PC-9 (cell line): ENCODE data around the gene PPP3R1. TPM values are rescaled to one million over a fixed set of nuclear protein-coding genes. Genes with fewer than 3 reads are reported as not detected.

Source experiments
- BruUV-seq: library from RNA; stranded (reverse); fragments of 400-500 nt; replicated peaks from 2 replicates; lab custom pipeline; 2021; lab: Mats Ljungman, UMichigan
- CTCF ChIA-PET: fragments of 300-600 bp; sonication (Branson Sonifier 250); formaldehyde crosslinking; loops from one replicate; lab custom pipeline; 2022; ENCODE audit warnings: antibody characterized with exemption; lab: Charles Lee
- POLR2A ChIA-PET: fragments of 300-600 bp; sonication (Branson Sonifier 250); formaldehyde crosslinking; loops from one replicate; lab custom pipeline; 2022; ENCODE audit warnings: antibody characterized with exemption; ENCODE audit not compliant: unreplicated experiment; lab: Charles Lee
- DNase-seq, 2 experiments: peaks; one replicate each; pipeline versions ENCODE4 v3.0.0 to v3.0.0-alpha.2; 2015 to 2022; ENCODE audit warnings: mixed read lengths in 1 of 2
- H2AFZ ChIP-seq: fragments of 200-600 bp; sonication (generic); 2 replicates; pipeline ENCODE4 v1.8.1; 2017; ENCODE audit warnings: antibody characterized with exemption
- H3F3A ChIP-seq: fragments of 200-600 bp; sonication (generic); 2 replicates; pipeline ENCODE4 v1.8.1; 2017; ENCODE audit warnings: antibody characterized with exemption, mild to moderate bottlenecking, low read depth; ENCODE audit not compliant: insufficient read depth
- H3K27ac ChIP-seq: fragments of 200-600 bp; sonication (generic); 2 replicates; pipeline ENCODE4 v1.6.1; 2016; ENCODE audit warnings: mixed run types
- H3K27me3 ChIP-seq: fragments of 200-600 bp; sonication (generic); 2 replicates; pipeline ENCODE4 v1.6.1; 2016; ENCODE audit warnings: low read depth, mixed run types; ENCODE audit not compliant: insufficient read depth
- H3K36me3 ChIP-seq: fragments of 200-600 bp; sonication (generic); 2 replicates; pipeline ENCODE4 v1.6.1; 2016; ENCODE audit warnings: low read depth, mixed run types
- H3K4me1 ChIP-seq: fragments of 200-600 bp; sonication (generic); replicated peaks from 2 replicates; pipeline ENCODE4 v1.6.1; 2016; ENCODE audit warnings: mixed run types; ENCODE audit not compliant: insufficient read depth
- H3K4me2 ChIP-seq: fragments of 200-600 bp; sonication (generic); 2 replicates; pipeline ENCODE4 v1.6.1; 2017; ENCODE audit warnings: mixed run types
- H3K4me3 ChIP-seq: fragments of 200-600 bp; sonication (generic); 2 replicates; pipeline ENCODE4 v1.6.1; 2016; ENCODE audit warnings: mixed run types
- H3K79me2 ChIP-seq: fragments of 200-600 bp; sonication (generic); 2 replicates; pipeline ENCODE4 v1.6.1; 2017; ENCODE audit warnings: low read depth, mixed run types
- H3K9me2 ChIP-seq: fragments of 200-600 bp; sonication (generic); 2 replicates; pipeline ENCODE4 v1.8.1; 2017; ENCODE audit warnings: mild to moderate bottlenecking; ENCODE audit not compliant: insufficient read depth
- H3K9me3 ChIP-seq: fragments of 200-600 bp; sonication (generic); 2 replicates; pipeline ENCODE4 v1.8.1; 2016; ENCODE audit warnings: low read depth; ENCODE audit not compliant: insufficient read depth
- H4K20me1 ChIP-seq: fragments of 200-600 bp; sonication (generic); 2 replicates; pipeline ENCODE4 v1.8.1; 2017; ENCODE audit not compliant: insufficient read depth
- CTCF ChIP-seq: fragments of 200-600 bp; sonication (generic); conservative IDR thresholded peaks from 2 replicates; pipeline ENCODE4 v1.6.1; 2017; ENCODE audit warnings: mixed run types, antibody characterized with exemption, mild to moderate bottlenecking, moderate library complexity
- EZH2 ChIP-seq: fragments of 200-600 bp; sonication (generic); IDR thresholded peaks from 2 replicates; pipeline ENCODE4 v1.8.0; 2017; ENCODE audit warnings: antibody characterized with exemption, low read depth
- intact Hi-C: fragments of 100-400 bp; cut with micrococcal nuclease; formaldehyde crosslinking; loops from one replicate; pipeline ENCODE4 v1.10.0; 2022; ENCODE audit not compliant: unreplicated experiment
- total RNA-seq: library from RNA; stranded (reverse); gene quantifications from 2 replicates; pipeline ENCODE4 v1.2.3, GENCODE V29; 2021

The PPP3R1 gene
- total RNA-seq, 1 experiment from 2014 or later = 67.5 TPM

- intact Hi-C loops = no loop called here
- Histone ChIP-seq H3K79me2 (peaks cover 100% of the 10 kb centered on the region), H3F3A (0 out of 2 replicates have a peak, but pooled peaks cover 7% of the 10 kb centered on the region), H3K4me3 (no peak overlapping the region), H3K27ac (peak overlapping the region; percentile 19; the same call in 1 of the 2 replicates), H3K4me2 (no peak overlapping the region), H3K9me2 (no peaks in the 10 kb centered on the region), H3K9me3 (no peaks in the 10 kb centered on the region), H3K4me1 (peaks cover 14% of the 10 kb centered on the region), H2AFZ (no peak overlapping the region), H4K20me1 (peaks cover 92% of the 10 kb centered on the region), H3K27me3 (no peaks in the 10 kb centered on the region), H3K36me3 (no peaks in the 10 kb centered on the region; the same call in 1 of the 2 replicates)
- BruUV-seq = no TSS peak
- POLR2A ChIA-PET = interaction anchor here (0.5 kb wide), 1 partner anchor 16 kb away, joined by 3 read pairs; no protein-coding TSS in a partner anchor
- CTCF ChIA-PET = interaction anchor here (0.7 kb wide), 1 partner anchor 37 kb away, joined by 3 read pairs; no protein-coding TSS in a partner anchor
- no peak for DNase-seq
- TF ChIP-seq EZH2 = no peak
- TF ChIP-seq CTCF = no peak
These were observed 7.9 kb downstream of the PPP3R1 start for GRCh38 chr2:68244456-68244855.

GRCh38 chr2:68241732-68242131 lies 10.6 kb downstream of the PPP3R1 start:
- ChIA-PET POLR2A (no interaction called here), CTCF (no interaction called here)
- H4K20me1 ChIP-seq = peaks cover 93% of the 10 kb centered on the region
- intact Hi-C loops = no loop called here
- peaks cover 4% of the 10 kb centered on the region; the same call in 1 of the 2 replicates for H3K36me3 ChIP-seq
- no peaks in the 10 kb centered on the region for H3K27me3 ChIP-seq
- H3K79me2 ChIP-seq = peaks cover 100% of the 10 kb centered on the region
- no TSS peak for BruUV-seq
- no peaks in the 10 kb centered on the region for H3K9me2 ChIP-seq
- H3F3A ChIP-seq = 0 out of 2 replicates have a peak, but pooled peaks cover 7% of the 10 kb centered on the region
- no peak overlapping the region for H3K4me2 ChIP-seq
- H3K9me3 ChIP-seq = no peaks in the 10 kb centered on the region
- no peak overlapping the region for H3K27ac ChIP-seq
- no peak for DNase-seq
- no peak for TF ChIP-seq EZH2
- no peak overlapping the region for H2AFZ ChIP-seq
- H3K4me3 ChIP-seq = no peak overlapping the region
- H3K4me1 ChIP-seq = 0 out of 2 replicates have a peak, but pooled peaks cover 4% of the 10 kb centered on the region

- ChIA-PET POLR2A (no interaction called here), CTCF (no interaction called here)
- Histone ChIP-seq H3K79me2 (peaks cover 100% of the 10 kb centered on the region), H3K27ac (no peak overlapping the region), H3K9me2 (no peaks in the 10 kb centered on the region), H3K4me2 (no peak overlapping the region), H3F3A (0 out of 2 replicates have a peak, but pooled peaks cover 7% of the 10 kb centered on the region), H3K4me3 (no peak overlapping the region), H4K20me1 (peaks cover 96% of the 10 kb centered on the region), H2AFZ (no peak overlapping the region), H3K27me3 (no peaks in the 10 kb centered on the region), H3K4me1 (0 out of 2 replicates have a peak, but pooled peaks cover 4% of the 10 kb centered on the region), H3K9me3 (no peaks in the 10 kb centered on the region), H3K36me3 (peaks cover 4% of the 10 kb centered on the region; the same call in 1 of the 2 replicates)
- intact Hi-C loops = no loop called here
- BruUV-seq = no TSS peak
- no peak for DNase-seq
- TF ChIP-seq CTCF = no peak
- TF ChIP-seq EZH2 = no peak
These were observed 11.9 kb downstream of the PPP3R1 start for GRCh38 chr2:68240446-68240845.
